GM12892 (cell line): ENCODE measurements around the gene PRDM12.
A peak's percentile ranks its signal among the peaks of the same experiment; 100 is the strongest.

Experiments used
- DNase-seq: peaks from one replicate; pipeline ENCODE4 v3.0.0; 2011; ENCODE audit not compliant: insufficient read length
- FAIRE-seq: peaks from 2 replicates; lab custom pipeline; 2011; peaks lifted over from hg19 to GRCh38; lab: Jason Lieb, UNC
- POLR2A ChIP-seq: IDR thresholded peaks from 2 replicates; pipeline ENCODE4 v1.6.1; 2011; ENCODE audit warnings: low read depth, low read length, control low read depth
- POLR2AphosphoS5 ChIP-seq: IDR thresholded peaks from 2 replicates; pipeline ENCODE4 v1.6.1; 2011; ENCODE audit warnings: low read depth, low read length, control low read depth
- TAF1 ChIP-seq: IDR thresholded peaks from 2 replicates; pipeline ENCODE4 v1.6.1; 2011; ENCODE audit warnings: low read depth, mild to moderate bottlenecking, control low read depth, low read length, borderline replicate concordance

The PRDM12 gene

GRCh38 chr9:130687615-130688014, 23.2 kb downstream of the PRDM12 start:
- FAIRE-seq (no peak), DNase-seq (no peak)
- TF ChIP-seq POLR2AphosphoS5: no peak
- TF ChIP-seq TAF1: no peak
- no peak for TF ChIP-seq POLR2A

GRCh38 chr9:130688072-130688471, 23.7 kb downstream of the PRDM12 start:
- FAIRE-seq (no peak), DNase-seq (no peak)
- no peak for TF ChIP-seq TAF1
- no peak for TF ChIP-seq POLR2AphosphoS5
- no peak for TF ChIP-seq POLR2A

- TF ChIP-seq TAF1: no peak
- TF ChIP-seq POLR2A: no peak
- no peak for TF ChIP-seq POLR2AphosphoS5
Observed at GRCh38 chr9:130689572-130689936, 25.2 kb downstream of the PRDM12 start.

GRCh38 chr9:130689937-130690700, 25.7 kb downstream of the PRDM12 start:
- FAIRE-seq: no peak
- TF ChIP-seq POLR2A (peak; percentile 32; the same call in 1 of the 2 replicates), POLR2AphosphoS5 (0 out of 2 replicates have a peak, but pooled peaks have one; percentile 32), TAF1 (no peak)
- no peak for DNase-seq

More at GRCh38 chr9:130689572-130689936, 25.2 kb downstream of the PRDM12 start:
- FAIRE-seq (no peak), DNase-seq (no peak)

- no peak for DNase-seq
- TF ChIP-seq TAF1: no peak
- no peak for TF ChIP-seq POLR2A
- TF ChIP-seq POLR2AphosphoS5: no peak
- no peak for FAIRE-seq
Observed at GRCh38 chr9:130692321-130692720, 27.9 kb downstream of the PRDM12 start.

- DNase-seq: no peak
- TF ChIP-seq TAF1 (no peak), POLR2AphosphoS5 (no peak), POLR2A (no peak)
- no peak for FAIRE-seq
Observed at GRCh38 chr9:130693101-130693425, 28.7 kb downstream of the PRDM12 start.

- TF ChIP-seq POLR2A (peak; percentile 95), POLR2AphosphoS5 (peak; percentile 94), TAF1 (peak; percentile 95)
- peak; percentile 88 for FAIRE-seq
- peak; percentile 94 for DNase-seq
Observed at GRCh38 chr9:130693426-130694191, 29.2 kb downstream of the PRDM12 start, which contains the start of gene EXOSC2. Gene EXOSC2 (plus strand): TSS chr9:130693780. CDS start chr9:130693792, 12 bp downstream.

- no peak for TF ChIP-seq POLR2A
- TF ChIP-seq TAF1: no peak
- TF ChIP-seq POLR2AphosphoS5: no peak
- DNase-seq: no peak
- FAIRE-seq: no peak
Observed at GRCh38 chr9:130694205-130694604, 29.8 kb downstream of the PRDM12 start.

- no peak for FAIRE-seq
- DNase-seq: no peak
- no peak for TF ChIP-seq POLR2A
- no peak for TF ChIP-seq POLR2AphosphoS5
- no peak for TF ChIP-seq TAF1
Observed at GRCh38 chr9:130696139-130696650, 31.8 kb downstream of the PRDM12 start.

- TF ChIP-seq POLR2AphosphoS5 (no peak), TAF1 (no peak), POLR2A (no peak)
- DNase-seq: no peak
- FAIRE-seq: no peak
Observed at GRCh38 chr9:130696996-130697395, 32.6 kb downstream of the PRDM12 start.

GRCh38 chr9:130698514-130698913, 34.1 kb downstream of the PRDM12 start:
- DNase-seq (no peak), FAIRE-seq (no peak)
- TF ChIP-seq POLR2A (no peak), TAF1 (no peak), POLR2AphosphoS5 (no peak)
